HG03432 (cell line): ENCODE data around the gene EED.
A peak's percentile ranks its signal among the peaks of the same experiment; 100 is the strongest.
"Not testable (repeated sequence)": the region's sequence is repeated elsewhere in the genome, so short reads cannot be mapped to it uniquely, and the experiment has no call there.

Experiments used
- ATAC-seq: cut with Tn5 transposase; IDR thresholded peaks from one replicate; pipeline ENCODE4 v1.9.1; 2021; ENCODE audit warnings: mild to moderate bottlenecking, moderate library complexity; ENCODE audit not compliant: unreplicated experiment

EED gene

GRCh38 chr11:86289508-86290280, 45.1 kb downstream of the EED start:
- not testable (repeated sequence) for ATAC-seq

GRCh38 chr11:86291466-86292262, 47.1 kb downstream of the EED start:
- peak; percentile 25 for ATAC-seq

- peak; percentile 64 for ATAC-seq
These were observed 48.5 kb downstream of the EED start for GRCh38 chr11:86292912-86293616.

DNA sequence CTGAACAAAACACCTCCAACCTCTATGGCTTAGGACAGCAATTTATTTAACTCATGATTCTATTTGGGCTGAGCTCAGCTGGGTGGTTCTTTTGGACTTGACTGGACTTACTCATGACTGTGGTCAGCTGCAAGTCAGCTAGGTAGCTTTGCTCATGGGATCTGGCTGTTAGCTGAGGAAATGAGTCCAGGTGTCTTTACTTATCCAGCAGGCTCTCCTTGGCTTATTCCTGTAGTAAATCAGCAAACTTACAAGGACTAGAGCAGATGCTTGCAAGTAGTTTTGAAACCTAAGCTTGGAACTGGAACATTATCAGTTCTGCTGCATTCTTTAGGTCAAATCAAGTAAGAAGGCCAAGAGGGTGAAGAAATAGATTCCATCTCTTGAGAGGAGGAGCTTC, 49.5 kb downstream of the EED start:
- ATAC-seq = no peak

DNA sequence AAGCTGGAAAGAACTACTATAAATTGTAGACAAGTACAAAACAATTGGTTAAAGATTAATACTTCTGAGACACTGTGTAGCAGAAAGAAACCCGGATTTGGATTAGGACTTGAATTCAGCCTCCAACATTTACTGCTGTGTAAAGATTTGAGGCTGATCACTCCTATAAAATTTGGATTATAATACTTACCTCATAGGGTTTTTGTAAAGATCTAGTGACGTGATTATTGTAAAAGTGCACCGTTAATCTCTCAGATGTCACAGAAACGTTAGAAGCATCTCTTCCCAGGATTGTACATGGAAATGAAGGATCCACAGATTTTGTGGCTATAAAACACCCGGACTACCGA, 57.2 kb downstream of the EED start:
- ATAC-seq = no peak

DNA sequence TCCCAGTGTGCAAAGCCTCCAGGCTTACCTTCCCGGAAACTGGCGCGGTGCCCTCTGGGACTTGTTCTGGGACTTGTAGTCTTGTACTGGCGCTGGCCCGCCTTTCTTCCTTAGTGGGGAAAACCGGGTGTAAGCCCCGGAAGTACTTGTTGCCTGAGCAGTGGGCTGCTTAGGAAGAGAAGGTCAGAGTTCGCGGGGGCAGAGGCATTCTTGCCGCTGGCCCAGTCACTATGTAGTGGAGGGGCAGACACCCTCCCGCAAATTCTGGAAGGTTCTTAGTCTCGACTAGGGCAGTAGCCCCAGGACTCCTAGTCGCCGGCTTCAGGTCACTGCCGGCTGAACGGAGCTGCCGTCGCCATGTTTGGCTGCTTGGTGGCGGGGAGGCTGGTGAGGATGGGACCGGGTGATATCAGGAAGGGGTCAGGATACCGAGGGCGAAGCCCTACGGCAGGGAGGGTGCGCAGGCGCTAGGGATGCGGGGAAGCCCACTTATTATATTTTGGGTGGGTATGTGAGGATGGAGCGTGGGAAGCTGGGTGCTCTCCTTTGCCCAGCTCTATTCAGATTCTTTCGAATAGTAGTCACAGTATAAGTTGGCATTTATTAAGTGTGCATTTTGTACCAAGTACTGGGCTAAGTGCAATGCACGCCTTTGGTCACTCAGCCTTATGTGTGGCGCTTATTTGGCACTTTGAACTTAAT, 57.7 kb downstream of the EED start, which contains the start of gene HIKESHI:
HIKESHI (plus strand) TSS at position 149 of the 702 bp plus-strand sequence; CDS start at position 358, 209 bp downstream.
- ATAC-seq = peak; percentile 100

- no peak for ATAC-seq
These were observed 58.7 kb downstream of the EED start for GRCh38 chr11:86303257-86303656.

DNA sequence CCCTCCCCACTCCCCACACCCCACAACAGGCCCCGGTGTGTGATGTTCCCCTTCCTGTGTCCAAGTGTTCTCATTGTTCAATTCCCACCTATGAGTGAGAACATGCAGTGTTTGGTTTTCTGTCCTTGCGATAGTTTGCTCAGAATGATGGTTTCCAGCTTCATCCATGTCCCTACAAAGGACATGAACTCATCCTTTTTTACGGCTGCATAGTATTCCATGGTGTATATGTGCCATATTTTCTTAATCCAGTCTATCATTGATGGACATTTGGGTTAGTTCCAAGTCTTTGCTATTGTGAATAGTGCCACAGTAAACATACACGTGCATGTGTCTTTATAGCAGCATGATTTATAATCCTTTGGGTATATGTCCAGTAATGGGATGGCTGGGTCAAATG, 64.2 kb downstream of the EED start:
- not testable (repeated sequence) for ATAC-seq

DNA sequence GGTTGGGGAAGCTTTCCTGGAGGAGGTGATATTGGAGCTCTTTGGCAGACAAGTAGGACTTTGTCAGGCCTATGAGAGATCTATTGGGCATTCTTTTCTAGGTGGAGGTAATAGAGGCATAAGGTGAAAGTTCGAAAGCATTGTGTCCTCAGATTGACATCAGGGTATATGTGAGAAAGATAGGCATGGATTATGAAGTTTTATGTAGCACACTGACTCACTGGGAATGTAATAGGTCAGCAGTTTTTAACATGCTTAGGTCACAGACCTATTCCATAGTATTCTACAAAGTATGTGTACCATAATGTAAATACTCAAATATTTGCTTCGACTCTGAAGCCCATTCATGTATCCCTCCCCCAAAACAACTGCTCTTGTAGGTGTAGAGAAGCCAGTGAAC, 69.2 kb downstream of the EED start:
- ATAC-seq = no peak

- no peak for ATAC-seq
These were observed 70.1 kb downstream of the EED start for GRCh38 chr11:86314636-86315035.
